ENCODE measurements around the gene NPL. TPM values are rescaled to one million over a fixed set of nuclear protein-coding genes. Genes with fewer than 3 reads are reported as not detected.

Gene NPL
- total and polyA plus RNA-seq, 9 of the 15 experiments (the other 6 are each of a cell fraction or from before 2014, with no cell fraction given) = 9.9 to 22.3 (median 14.2) TPM

GRCh38 chr1:182789138-182790076 is at the start of gene NPL (continued):
- TF ChIP-seq ZNF280A (IDR thresholded peaks at IDR 0.05; ENCODE audit: low read depth, partially characterized antibody) (no peak), ZNF76 (CRISPR knock-in tag; IDR thresholded peaks at IDR 0.05; ENCODE audit: borderline replicate concordance) (peak; percentile 81; the same call in 1 of the 2 replicates), NCOA2 (IDR thresholded peaks at IDR 0.05; ENCODE audit: partially characterized antibody in 2 of 2) (no peak), HINFP (tag; conservative IDR thresholded peaks at IDR 0.05; ENCODE audit: low read depth) (no peak), RAD51 (IDR thresholded peaks at IDR 0.05; ENCODE audit: borderline replicate concordance, low read depth) (peak; percentile 74), ZNF316 (IDR thresholded peaks at IDR 0.05) (no peak), ETV6 (IDR thresholded peaks at IDR 0.05; ENCODE audit: borderline replicate concordance in 1 of 2, low read depth in 2 of 2, low read length in 1 of 2) (no peak; a peak in 1 of 4 replicates), ETV6 (CRISPR knock-in tag; IDR thresholded peaks at IDR 0.05; ENCODE audit: borderline replicate concordance) (peak; percentile 95), HEY1 (CRISPR knock-in tag; IDR thresholded peaks at IDR 0.05; ENCODE audit: borderline replicate concordance) (no peak), PYGO2 (tag; IDR thresholded peaks at IDR 0.05) (no peak), MBD1 (CRISPR knock-in tag; IDR thresholded peaks at IDR 0.05) (peak; percentile 42; the same call in 1 of the 2 replicates), TBL1XR1 (IDR thresholded peaks at IDR 0.05; ENCODE audit: low read length in 2 of 2) (no peak), HNRNPK (IDR thresholded peaks at IDR 0.05; ENCODE audit: low read depth, low read length, poor library complexity, severe bottlenecking) (no peak), EP400 (IDR thresholded peaks at IDR 0.05) (peak; percentile 83), ATF1 (CRISPR knock-in tag; IDR thresholded peaks at IDR 0.05) (no peak), ATF1 (tag; IDR thresholded peaks at IDR 0.05) (peak; percentile 88), CHD4 (IDR thresholded peaks at IDR 0.05; ENCODE audit: insufficient read depth, insufficient replicate concordance, low read depth, low read length, poor library complexity, severe bottlenecking) (no peak), POLR2G (IDR thresholded peaks at IDR 0.05; ENCODE audit: low read depth, low read length) (peak; percentile 99), FOXK2 (conservative IDR thresholded peaks at IDR 0.05 in 1 of 2, IDR thresholded peaks at IDR 0.05 in 1 of 2; ENCODE audit: low read depth in 2 of 2) (0 out of 4 replicates have a peak, but pooled peaks of 1 of the 2 experiments have one; percentile 32), DDX20 (tag; IDR thresholded peaks at IDR 0.05; ENCODE audit: low read depth) (no peak)

All from K562 (cell line).